ENCODE measurements around the gene CMTM4.

DNA sequence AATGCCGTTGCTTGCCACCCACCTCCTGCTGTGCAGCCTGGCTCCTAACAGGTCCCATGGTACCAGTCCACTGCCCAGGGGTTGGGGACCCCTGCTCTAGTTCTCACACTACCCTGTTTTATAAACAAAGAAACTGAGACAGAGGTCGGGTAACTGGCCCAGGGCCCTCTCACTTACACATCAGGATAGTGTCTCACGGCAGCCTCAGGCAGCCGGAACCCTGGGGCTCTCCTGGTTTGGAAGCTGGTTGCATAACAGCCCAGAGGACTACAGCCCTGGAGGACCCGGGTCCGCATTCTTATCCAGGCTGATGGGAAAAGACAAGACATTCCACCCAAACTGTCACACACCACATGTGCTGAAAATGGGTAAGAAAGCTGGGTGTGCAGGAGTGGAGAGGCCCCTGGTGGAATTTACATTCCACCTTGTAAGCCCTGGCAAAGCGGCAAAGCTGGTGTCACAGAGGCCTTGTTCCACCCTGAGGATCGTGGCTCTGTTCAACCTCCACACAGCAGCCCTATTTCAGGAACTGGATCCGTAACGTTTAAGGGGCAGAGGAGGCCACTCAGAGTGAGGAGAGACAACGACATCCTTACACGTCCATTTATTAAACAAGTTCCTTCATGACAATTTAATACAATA, 82.3 kb downstream of the CMTM4 start:
- TF ChIP-seq, protein P1, sequence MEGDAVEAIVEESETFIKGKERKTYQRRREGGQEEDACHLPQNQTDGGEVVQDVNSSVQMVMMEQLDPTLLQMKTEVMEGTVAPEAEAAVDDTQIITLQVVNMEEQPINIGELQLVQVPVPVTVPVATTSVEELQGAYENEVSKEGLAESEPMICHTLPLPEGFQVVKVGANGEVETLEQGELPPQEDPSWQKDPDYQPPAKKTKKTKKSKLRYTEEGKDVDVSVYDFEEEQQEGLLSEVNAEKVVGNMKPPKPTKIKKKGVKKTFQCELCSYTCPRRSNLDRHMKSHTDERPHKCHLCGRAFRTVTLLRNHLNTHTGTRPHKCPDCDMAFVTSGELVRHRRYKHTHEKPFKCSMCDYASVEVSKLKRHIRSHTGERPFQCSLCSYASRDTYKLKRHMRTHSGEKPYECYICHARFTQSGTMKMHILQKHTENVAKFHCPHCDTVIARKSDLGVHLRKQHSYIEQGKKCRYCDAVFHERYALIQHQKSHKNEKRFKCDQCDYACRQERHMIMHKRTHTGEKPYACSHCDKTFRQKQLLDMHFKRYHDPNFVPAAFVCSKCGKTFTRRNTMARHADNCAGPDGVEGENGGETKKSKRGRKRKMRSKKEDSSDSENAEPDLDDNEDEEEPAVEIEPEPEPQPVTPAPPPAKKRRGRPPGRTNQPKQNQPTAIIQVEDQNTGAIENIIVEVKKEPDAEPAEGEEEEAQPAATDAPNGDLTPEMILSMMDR (IDR thresholded peaks at IDR 0.05): no peak
- TF ChIP-seq EZH2 (IDR thresholded peaks at IDR 0.05; ENCODE audit: borderline replicate concordance, insufficient read depth, low read depth, low read length, poor library complexity, severe bottlenecking): no peak

Measured in B cell (primary cell).